ENCODE data around the gene PIR. TPM values are rescaled to one million over a fixed set of nuclear protein-coding genes. Genes with fewer than 3 reads are reported as not detected.

Gene PIR
- total RNA-seq, 1 experiment from 2014 or later, result 29.7 TPM

DNA sequence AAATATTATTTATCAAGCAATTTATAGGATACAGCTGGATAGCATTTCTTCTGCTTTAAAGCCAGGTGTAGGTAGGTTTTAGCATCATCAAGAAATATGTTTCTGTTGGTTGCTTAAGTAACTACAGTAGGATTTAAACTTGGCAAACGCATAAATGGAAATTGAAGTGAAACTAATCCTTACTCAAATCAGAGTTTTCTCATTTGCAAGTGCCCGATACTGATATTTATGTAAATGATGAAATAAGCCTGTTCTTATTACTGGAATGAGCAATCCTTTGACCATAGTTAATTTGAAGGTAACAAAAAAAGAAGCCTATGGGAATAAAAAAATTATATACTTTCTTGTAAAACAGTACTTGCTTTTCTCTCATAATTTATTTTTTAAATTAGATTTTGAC is 134.6 kb downstream of the PIR start:
- H2AK5ac ChIP-seq (ENCODE audit: insufficient read length, low read length), result no peak overlapping the region
- no peak overlapping the region for H2BK120ac ChIP-seq (ENCODE audit: low read depth, low read length, poor library complexity, severe bottlenecking)
- H2AFZ ChIP-seq (ENCODE audit: low read length), result no peak overlapping the region
- H3K9me3 ChIP-seq (ENCODE audit: control insufficient read depth, low read depth, low read length), result no peaks in the 10 kb centered on the region
- H3T11ph ChIP-seq (ENCODE audit: low read length), result no peak overlapping the region
- no peak overlapping the region for H3K23ac ChIP-seq (ENCODE audit: insufficient read length, low read depth, low read length)
- Mint-ChIP-seq H3K4me3 (no peak overlapping the region), H3K9me3 (peaks cover 0 to 4% of the 10 kb centered on the region in 2 experiments; a peak in 3 of 5 replicates), H3K27me3 (ENCODE audit: low read depth) (peaks cover 6% of the 10 kb centered on the region), H3K27ac (no peak overlapping the region), H3K36me3 (ENCODE audit: insufficient read depth in 1 of 3, low read depth in 3 of 3) (no peaks in the 10 kb centered on the region), H3K4me1 (no peaks in the 10 kb centered on the region)
- no peak overlapping the region for H3K56ac ChIP-seq (ENCODE audit: insufficient read length, low read depth, low read length)
- H3K4me2 ChIP-seq (ENCODE audit: insufficient read depth, insufficient read length, low read length), result no peak overlapping the region
- DNase-seq, result no peak
- H3K27me3 ChIP-seq (ENCODE audit: insufficient read depth, low read length), result no peaks in the 10 kb centered on the region
- H3K79me1 ChIP-seq (ENCODE audit: insufficient read depth, low read depth, low read length, poor library complexity, severe bottlenecking), result no peaks in the 10 kb centered on the region
- H3K18ac ChIP-seq (ENCODE audit: insufficient read length, low read depth, low read length), result no peak overlapping the region
- H2BK5ac ChIP-seq (ENCODE audit: insufficient read length, low read length), result no peak overlapping the region
- H3K4ac ChIP-seq (ENCODE audit: low read depth, low read length), result no peak overlapping the region
- H2BK12ac ChIP-seq (ENCODE audit: insufficient read length, low read depth, low read length), result no peak overlapping the region
- no peaks in the 10 kb centered on the region for H3K79me2 ChIP-seq (ENCODE audit: insufficient read depth, low read length)
- no peaks in the 10 kb centered on the region for H3K4me1 ChIP-seq (ENCODE audit: insufficient read depth, low read length)
- WGBS (ENCODE audit: extremely low coverage, insufficient read length, low lambda C conversion rate), result no CpG with 5 or more reads among the region's 2 CpGs
- TF ChIP-seq, protein P1, sequence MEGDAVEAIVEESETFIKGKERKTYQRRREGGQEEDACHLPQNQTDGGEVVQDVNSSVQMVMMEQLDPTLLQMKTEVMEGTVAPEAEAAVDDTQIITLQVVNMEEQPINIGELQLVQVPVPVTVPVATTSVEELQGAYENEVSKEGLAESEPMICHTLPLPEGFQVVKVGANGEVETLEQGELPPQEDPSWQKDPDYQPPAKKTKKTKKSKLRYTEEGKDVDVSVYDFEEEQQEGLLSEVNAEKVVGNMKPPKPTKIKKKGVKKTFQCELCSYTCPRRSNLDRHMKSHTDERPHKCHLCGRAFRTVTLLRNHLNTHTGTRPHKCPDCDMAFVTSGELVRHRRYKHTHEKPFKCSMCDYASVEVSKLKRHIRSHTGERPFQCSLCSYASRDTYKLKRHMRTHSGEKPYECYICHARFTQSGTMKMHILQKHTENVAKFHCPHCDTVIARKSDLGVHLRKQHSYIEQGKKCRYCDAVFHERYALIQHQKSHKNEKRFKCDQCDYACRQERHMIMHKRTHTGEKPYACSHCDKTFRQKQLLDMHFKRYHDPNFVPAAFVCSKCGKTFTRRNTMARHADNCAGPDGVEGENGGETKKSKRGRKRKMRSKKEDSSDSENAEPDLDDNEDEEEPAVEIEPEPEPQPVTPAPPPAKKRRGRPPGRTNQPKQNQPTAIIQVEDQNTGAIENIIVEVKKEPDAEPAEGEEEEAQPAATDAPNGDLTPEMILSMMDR (conservative IDR thresholded peaks at IDR 0.05), result no peak
- no peak overlapping the region for H2BK20ac ChIP-seq (ENCODE audit: low read depth, low read length, poor library complexity, severe bottlenecking)
- H3K23me2 ChIP-seq (ENCODE audit: insufficient read length, low read depth, low read length, poor library complexity, severe bottlenecking), result no peaks in the 10 kb centered on the region
- no peak overlapping the region for H4K91ac ChIP-seq (ENCODE audit: insufficient read length, low read depth, low read length)
- no peak overlapping the region for H3K14ac ChIP-seq (ENCODE audit: insufficient read depth, low read length)
- no peaks in the 10 kb centered on the region for H4K20me1 ChIP-seq (ENCODE audit: control insufficient read depth, insufficient read depth, insufficient read length)
- no peak overlapping the region for H4K8ac ChIP-seq (replicated peaks; ENCODE audit: insufficient read length, low read depth, low read length)
- no peak overlapping the region for H3K27ac ChIP-seq (ENCODE audit: insufficient read length, low read depth, low read length)
- H3K9ac ChIP-seq (ENCODE audit: extremely low read depth, insufficient read length, low read length), result no peak overlapping the region
- no peak overlapping the region for H4K5ac ChIP-seq (ENCODE audit: insufficient read length, low read depth, low read length)
- no peak overlapping the region for H2BK15ac ChIP-seq (ENCODE audit: low read depth, low read length)

Data from H9 (cell line).